SK-N-SH treated with all-trans-retinoic acid at 6 μM for 48 hours (cell line): ENCODE results near the gene LRRC25.

ENCODE experiments used
- ATAC-seq: fragments of 200-7000 bp; cut with Tn5 transposase; 3 replicates; pipeline ENCODE4 v1.9.1; 2020; ENCODE audit warnings: mild to moderate bottlenecking, moderate library complexity
- ARNTL ChIP-seq: fragments of 450-650 bp; formaldehyde crosslinking; IDR thresholded peaks from 2 replicates; pipeline ENCODE4 v1.5.0; 2020; ENCODE audit warnings: low read depth, mild to moderate bottlenecking, moderate library complexity, borderline replicate concordance
- BACH2 ChIP-seq: fragments of 250-450 bp; sonication (Bioruptor Pico); IDR thresholded peaks from 2 replicates; pipeline ENCODE4 v1.9.0; 2021; ENCODE audit warnings: mild to moderate bottlenecking, borderline replicate concordance
- CSDC2 ChIP-seq: fragments of 250-450 bp; sonication (Bioruptor Pico); IDR thresholded peaks from 2 replicates; pipeline ENCODE4 v1.5.0; 2020; ENCODE audit warnings: mild to moderate bottlenecking, moderate library complexity
- ESRRG ChIP-seq: fragments of 250-450 bp; sonication (Bioruptor Pico); IDR thresholded peaks from 2 replicates; pipeline ENCODE4 v1.6.1; 2021; ENCODE audit warnings: mild to moderate bottlenecking
- GLIS3 ChIP-seq: fragments of 250-450 bp; sonication (Bioruptor Pico); IDR thresholded peaks from 2 replicates; pipeline ENCODE4 v1.5.0; 2020; ENCODE audit warnings: mild to moderate bottlenecking, moderate library complexity
- ISL1 ChIP-seq: fragments of 250-450 bp; sonication (Bioruptor Pico); IDR thresholded peaks from 2 replicates; pipeline ENCODE4 v2.1.2; 2022; ENCODE audit warnings: mild to moderate bottlenecking, moderate library complexity
- OSR1 ChIP-seq: fragments of 250-450 bp; sonication (Bioruptor Pico); IDR thresholded peaks from 2 replicates; pipeline ENCODE4 v1.8.0; 2022; ENCODE audit warnings: moderate library complexity, mild to moderate bottlenecking, inconsistent platforms
- RARB ChIP-seq: fragments of 250-450 bp; sonication (Bioruptor Pico); IDR thresholded peaks from 2 replicates; pipeline ENCODE4 v1.8.0; 2021; ENCODE audit warnings: mild to moderate bottlenecking, moderate library complexity
- SNAI2 ChIP-seq: fragments of 250-450 bp; sonication (Bioruptor Pico); IDR thresholded peaks from 2 replicates; pipeline ENCODE4 v1.5.0; 2020; ENCODE audit warnings: mild to moderate bottlenecking, moderate library complexity
- TOX ChIP-seq: fragments of 250-450 bp; sonication (Bioruptor Pico); IDR thresholded peaks from 2 replicates; pipeline ENCODE4 v1.8.0; 2021; ENCODE audit warnings: mild to moderate bottlenecking, moderate library complexity, borderline replicate concordance
- ZC3H10 ChIP-seq: fragments of 250-450 bp; sonication (Bioruptor Pico); IDR thresholded peaks from 2 replicates; pipeline ENCODE4 v1.5.1; 2021; ENCODE audit warnings: mild to moderate bottlenecking, moderate library complexity
- ZFP3 ChIP-seq: fragments of 250-450 bp; sonication (Bioruptor Pico); IDR thresholded peaks from 2 replicates; pipeline ENCODE4 v1.5.0; 2020; ENCODE audit warnings: mild to moderate bottlenecking, moderate library complexity
- ZFP30 ChIP-seq: fragments of 450-650 bp; formaldehyde crosslinking; IDR thresholded peaks from 2 replicates; pipeline ENCODE4 v1.5.0; 2022; ENCODE audit warnings: mild to moderate bottlenecking, moderate library complexity
- ZNF70 ChIP-seq: fragments of 450-650 bp; formaldehyde crosslinking; IDR thresholded peaks from 2 replicates; pipeline ENCODE4 v1.5.0; 2020; ENCODE audit warnings: mild to moderate bottlenecking, moderate library complexity
- ZNF8 ChIP-seq: fragments of 450-650 bp; formaldehyde crosslinking; IDR thresholded peaks from 2 replicates; pipeline ENCODE4 v1.5.0; 2020; ENCODE audit warnings: mild to moderate bottlenecking, moderate library complexity
- TF ChIP-seq, protein P1 (sequence below): fragments of 250-450 bp; sonication (Bioruptor Pico); IDR thresholded peaks from 2 replicates; pipeline ENCODE4 v1.5.1; 2021; ENCODE audit warnings: mild to moderate bottlenecking, moderate library complexity
- TF ChIP-seq, protein P2 (sequence below): fragments of 250-450 bp; sonication (Bioruptor Pico); IDR thresholded peaks from 2 replicates; pipeline ENCODE4 v1.8.0; 2020; ENCODE audit warnings: mild to moderate bottlenecking, moderate library complexity, borderline replicate concordance
- TF ChIP-seq, protein P3 (sequence below): fragments of 250-450 bp; sonication (Bioruptor Pico); IDR thresholded peaks from 2 replicates; pipeline ENCODE4 v1.8.0; 2021; ENCODE audit warnings: low read depth, mild to moderate bottlenecking, moderate library complexity, borderline replicate concordance
- TF ChIP-seq, protein P4 (sequence below): fragments of 250-450 bp; sonication (Bioruptor Pico); IDR thresholded peaks from 2 replicates; pipeline ENCODE4 v1.5.1; 2020; ENCODE audit warnings: low read depth, mild to moderate bottlenecking, moderate library complexity
- TF ChIP-seq, protein P5 (sequence below): fragments of 250-450 bp; sonication (Bioruptor Pico); IDR thresholded peaks from 2 replicates; pipeline ENCODE4 v1.5.0; 2020; ENCODE audit warnings: mild to moderate bottlenecking, moderate library complexity

LRRC25 gene

DNA sequence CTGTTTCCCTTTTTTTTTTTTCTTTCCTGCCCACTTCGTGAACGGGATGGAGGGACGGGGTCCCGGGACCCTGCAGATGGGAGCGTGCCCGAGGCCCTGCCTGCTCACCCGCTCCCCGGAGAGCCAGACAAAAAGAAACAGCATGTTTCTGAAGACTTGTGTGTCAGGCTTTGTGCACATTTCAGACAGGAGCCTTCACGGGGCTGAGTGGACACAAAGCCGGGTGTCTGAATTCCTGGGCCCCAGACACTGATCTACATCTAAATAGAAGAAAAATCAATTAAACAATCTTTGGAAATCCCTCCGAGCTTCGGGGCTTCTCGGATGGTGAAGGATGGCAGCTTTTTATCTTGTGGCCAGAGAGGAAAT is 52.9 kb downstream of the LRRC25 start (continued):
- TF ChIP-seq ESRRG (CRISPR knock-in tag), result no peak
- TF ChIP-seq CSDC2 (CRISPR knock-in tag), result no peak
- TF ChIP-seq ISL1 (CRISPR knock-in tag), result no peak
- TF ChIP-seq GLIS3 (CRISPR knock-in tag), result no peak
- TF ChIP-seq, protein P1, sequence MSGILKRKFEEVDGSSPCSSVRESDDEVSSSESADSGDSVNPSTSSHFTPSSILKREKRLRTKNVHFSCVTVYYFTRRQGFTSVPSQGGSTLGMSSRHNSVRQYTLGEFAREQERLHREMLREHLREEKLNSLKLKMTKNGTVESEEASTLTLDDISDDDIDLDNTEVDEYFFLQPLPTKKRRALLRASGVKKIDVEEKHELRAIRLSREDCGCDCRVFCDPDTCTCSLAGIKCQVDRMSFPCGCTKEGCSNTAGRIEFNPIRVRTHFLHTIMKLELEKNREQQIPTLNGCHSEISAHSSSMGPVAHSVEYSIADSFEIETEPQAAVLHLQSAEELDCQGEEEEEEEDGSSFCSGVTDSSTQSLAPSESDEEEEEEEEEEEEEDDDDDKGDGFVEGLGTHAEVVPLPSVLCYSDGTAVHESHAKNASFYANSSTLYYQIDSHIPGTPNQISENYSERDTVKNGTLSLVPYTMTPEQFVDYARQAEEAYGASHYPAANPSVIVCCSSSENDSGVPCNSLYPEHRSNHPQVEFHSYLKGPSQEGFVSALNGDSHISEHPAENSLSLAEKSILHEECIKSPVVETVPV (CRISPR knock-in tag), result no peak
- no peak for TF ChIP-seq OSR1
- no peak for TF ChIP-seq ZNF70
- TF ChIP-seq TOX (CRISPR knock-in tag), result no peak
- TF ChIP-seq SNAI2 (CRISPR knock-in tag), result no peak
- TF ChIP-seq, protein P2, sequence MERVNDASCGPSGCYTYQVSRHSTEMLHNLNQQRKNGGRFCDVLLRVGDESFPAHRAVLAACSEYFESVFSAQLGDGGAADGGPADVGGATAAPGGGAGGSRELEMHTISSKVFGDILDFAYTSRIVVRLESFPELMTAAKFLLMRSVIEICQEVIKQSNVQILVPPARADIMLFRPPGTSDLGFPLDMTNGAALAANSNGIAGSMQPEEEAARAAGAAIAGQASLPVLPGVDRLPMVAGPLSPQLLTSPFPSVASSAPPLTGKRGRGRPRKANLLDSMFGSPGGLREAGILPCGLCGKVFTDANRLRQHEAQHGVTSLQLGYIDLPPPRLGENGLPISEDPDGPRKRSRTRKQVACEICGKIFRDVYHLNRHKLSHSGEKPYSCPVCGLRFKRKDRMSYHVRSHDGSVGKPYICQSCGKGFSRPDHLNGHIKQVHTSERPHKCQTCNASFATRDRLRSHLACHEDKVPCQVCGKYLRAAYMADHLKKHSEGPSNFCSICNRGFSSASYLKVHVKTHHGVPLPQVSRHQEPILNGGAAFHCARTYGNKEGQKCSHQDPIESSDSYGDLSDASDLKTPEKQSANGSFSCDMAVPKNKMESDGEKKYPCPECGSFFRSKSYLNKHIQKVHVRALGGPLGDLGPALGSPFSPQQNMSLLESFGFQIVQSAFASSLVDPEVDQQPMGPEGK (CRISPR knock-in tag), result no peak
- no peak for TF ChIP-seq ARNTL (CRISPR knock-in tag)
- TF ChIP-seq, all 23 proteins: peak for 0

DNA sequence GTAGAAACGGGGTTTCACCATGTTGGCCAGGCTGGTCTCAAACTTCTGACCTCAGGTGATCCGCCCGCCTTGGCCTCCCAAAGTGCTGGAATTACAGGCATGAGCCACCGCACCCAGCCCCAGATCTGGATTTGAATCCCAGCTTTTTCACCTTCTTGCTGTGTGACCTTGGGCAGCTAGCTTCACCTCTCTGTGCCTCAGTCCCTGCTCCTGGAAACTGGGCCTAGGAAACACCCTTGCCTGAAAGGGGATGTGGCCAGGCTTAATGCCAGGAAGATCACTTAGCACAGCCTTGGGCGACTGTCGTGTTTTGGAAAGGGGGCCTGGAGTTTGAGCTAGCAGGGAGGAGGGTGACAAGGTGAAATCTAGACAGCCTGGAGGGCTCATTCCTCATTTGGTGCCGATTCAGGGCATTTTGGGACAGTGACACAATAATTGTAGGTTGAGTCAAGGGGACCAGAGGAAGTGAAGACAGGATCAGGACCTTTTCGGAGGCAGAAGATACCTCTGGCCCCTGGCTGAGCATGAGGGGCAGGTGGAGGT is 55.3 kb downstream of the LRRC25 start:
- no peak for ATAC-seq

More for the DNA sequence above, 55.3 kb downstream of the LRRC25 start:
- TF ChIP-seq ESRRG (CRISPR knock-in tag), result no peak
- TF ChIP-seq ZNF70, result no peak
- TF ChIP-seq RARB (CRISPR knock-in tag), result no peak
- no peak for TF ChIP-seq CSDC2 (CRISPR knock-in tag)
- TF ChIP-seq ZNF8 (CRISPR knock-in tag), result no peak
- no peak for TF ChIP-seq OSR1
- no peak for TF ChIP-seq ISL1 (CRISPR knock-in tag)
- TF ChIP-seq, protein P2 (CRISPR knock-in tag), result no peak
- TF ChIP-seq ARNTL (CRISPR knock-in tag), result no peak
- TF ChIP-seq, protein P3, sequence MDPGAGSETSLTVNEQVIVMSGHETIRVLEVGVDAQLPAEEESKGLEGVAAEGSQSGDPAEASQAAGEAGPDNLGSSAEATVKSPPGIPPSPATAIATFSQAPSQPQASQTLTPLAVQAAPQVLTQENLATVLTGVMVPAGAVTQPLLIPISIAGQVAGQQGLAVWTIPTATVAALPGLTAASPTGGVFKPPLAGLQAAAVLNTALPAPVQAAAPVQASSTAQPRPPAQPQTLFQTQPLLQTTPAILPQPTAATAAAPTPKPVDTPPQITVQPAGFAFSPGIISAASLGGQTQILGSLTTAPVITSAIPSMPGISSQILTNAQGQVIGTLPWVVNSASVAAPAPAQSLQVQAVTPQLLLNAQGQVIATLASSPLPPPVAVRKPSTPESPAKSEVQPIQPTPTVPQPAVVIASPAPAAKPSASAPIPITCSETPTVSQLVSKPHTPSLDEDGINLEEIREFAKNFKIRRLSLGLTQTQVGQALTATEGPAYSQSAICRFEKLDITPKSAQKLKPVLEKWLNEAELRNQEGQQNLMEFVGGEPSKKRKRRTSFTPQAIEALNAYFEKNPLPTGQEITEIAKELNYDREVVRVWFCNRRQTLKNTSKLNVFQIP, result no peak
- TF ChIP-seq, protein P4, sequence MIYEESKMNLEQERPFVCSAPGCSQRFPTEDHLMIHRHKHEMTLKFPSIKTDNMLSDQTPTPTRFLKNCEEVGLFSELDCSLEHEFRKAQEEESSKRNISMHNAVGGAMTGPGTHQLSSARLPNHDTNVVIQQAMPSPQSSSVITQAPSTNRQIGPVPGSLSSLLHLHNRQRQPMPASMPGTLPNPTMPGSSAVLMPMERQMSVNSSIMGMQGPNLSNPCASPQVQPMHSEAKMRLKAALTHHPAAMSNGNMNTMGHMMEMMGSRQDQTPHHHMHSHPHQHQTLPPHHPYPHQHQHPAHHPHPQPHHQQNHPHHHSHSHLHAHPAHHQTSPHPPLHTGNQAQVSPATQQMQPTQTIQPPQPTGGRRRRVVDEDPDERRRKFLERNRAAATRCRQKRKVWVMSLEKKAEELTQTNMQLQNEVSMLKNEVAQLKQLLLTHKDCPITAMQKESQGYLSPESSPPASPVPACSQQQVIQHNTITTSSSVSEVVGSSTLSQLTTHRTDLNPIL (CRISPR knock-in tag), result no peak
- no peak for TF ChIP-seq ZC3H10 (CRISPR knock-in tag)
- TF ChIP-seq ZFP3, result no peak
- no peak for TF ChIP-seq TOX (CRISPR knock-in tag)
- TF ChIP-seq, protein P5, sequence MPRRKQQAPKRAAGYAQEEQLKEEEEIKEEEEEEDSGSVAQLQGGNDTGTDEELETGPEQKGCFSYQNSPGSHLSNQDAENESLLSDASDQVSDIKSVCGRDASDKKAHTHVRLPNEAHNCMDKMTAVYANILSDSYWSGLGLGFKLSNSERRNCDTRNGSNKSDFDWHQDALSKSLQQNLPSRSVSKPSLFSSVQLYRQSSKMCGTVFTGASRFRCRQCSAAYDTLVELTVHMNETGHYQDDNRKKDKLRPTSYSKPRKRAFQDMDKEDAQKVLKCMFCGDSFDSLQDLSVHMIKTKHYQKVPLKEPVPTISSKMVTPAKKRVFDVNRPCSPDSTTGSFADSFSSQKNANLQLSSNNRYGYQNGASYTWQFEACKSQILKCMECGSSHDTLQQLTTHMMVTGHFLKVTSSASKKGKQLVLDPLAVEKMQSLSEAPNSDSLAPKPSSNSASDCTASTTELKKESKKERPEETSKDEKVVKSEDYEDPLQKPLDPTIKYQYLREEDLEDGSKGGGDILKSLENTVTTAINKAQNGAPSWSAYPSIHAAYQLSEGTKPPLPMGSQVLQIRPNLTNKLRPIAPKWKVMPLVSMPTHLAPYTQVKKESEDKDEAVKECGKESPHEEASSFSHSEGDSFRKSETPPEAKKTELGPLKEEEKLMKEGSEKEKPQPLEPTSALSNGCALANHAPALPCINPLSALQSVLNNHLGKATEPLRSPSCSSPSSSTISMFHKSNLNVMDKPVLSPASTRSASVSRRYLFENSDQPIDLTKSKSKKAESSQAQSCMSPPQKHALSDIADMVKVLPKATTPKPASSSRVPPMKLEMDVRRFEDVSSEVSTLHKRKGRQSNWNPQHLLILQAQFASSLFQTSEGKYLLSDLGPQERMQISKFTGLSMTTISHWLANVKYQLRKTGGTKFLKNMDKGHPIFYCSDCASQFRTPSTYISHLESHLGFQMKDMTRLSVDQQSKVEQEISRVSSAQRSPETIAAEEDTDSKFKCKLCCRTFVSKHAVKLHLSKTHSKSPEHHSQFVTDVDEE (CRISPR knock-in tag), result no peak
- no peak for TF ChIP-seq SNAI2 (CRISPR knock-in tag)
- no peak for TF ChIP-seq GLIS3 (CRISPR knock-in tag)
- no peak for TF ChIP-seq BACH2 (CRISPR knock-in tag)
- TF ChIP-seq, protein P1 (CRISPR knock-in tag), result no peak
- no peak for TF ChIP-seq ZFP30 (CRISPR knock-in tag)
